Common myeloid progenitor, CD34-positive (primary cell): ENCODE data around the gene TMEM178B.

Source experiments
- CTCF ChIA-PET: fragments of 350-600 bp; sonication (Branson Sonifier 250); formaldehyde crosslinking; loops from one replicate; lab custom pipeline; 2021; ENCODE audit warnings: antibody characterized with exemption; lab: Charles Lee
- POLR2A ChIA-PET: fragments of 350-600 bp; sonication (Branson Sonifier 250); formaldehyde crosslinking; loops from one replicate; lab custom pipeline; 2021; ENCODE audit warnings: antibody characterized with exemption; lab: Charles Lee
- DNase-seq, 3 donors: peaks; one replicate each; pipeline versions ENCODE4 v3.0.0 to v3.0.0-alpha.2; 2013
- H3K27ac ChIP-seq, 2 experiments: 1 replicate in 1 of 2; 2 replicates in 1 of 2; pipeline ENCODE4 v1.7.0; 2013; ENCODE audit warnings: inconsistent platforms in 2 of 2, low read length in 2 of 2, mild to moderate bottlenecking in 2 of 2, low read depth in 1 of 2, moderate library complexity in 1 of 2; ENCODE audit not compliant: severe bottlenecking in 2 of 2, insufficient read depth in 1 of 2, poor library complexity in 1 of 2
- H3K27me3 ChIP-seq, 5 experiments: replicated peaks in 2 of 5; 1 replicate in 3 of 5; 2 replicates in 2 of 5; pipeline versions ENCODE4 v1.6.1 to v1.7.0; 2013; ENCODE audit warnings: low read length in 4 of 5, mild to moderate bottlenecking in 2 of 5, moderate library complexity in 2 of 5, inconsistent platforms in 1 of 5; ENCODE audit not compliant: insufficient read depth in 5 of 5, control insufficient read depth in 4 of 5
- H3K36me3 ChIP-seq, 4 experiments: 1 replicate in 2 of 4; 2 replicates in 2 of 4; pipeline versions ENCODE4 v1.6.1 to v1.7.0; 2013; ENCODE audit warnings: low read length in 3 of 4, control low read depth in 1 of 4, mild to moderate bottlenecking in 1 of 4; ENCODE audit not compliant: control insufficient read depth in 4 of 4, insufficient read depth in 4 of 4
- H3K4me1 ChIP-seq, 4 experiments: 1 replicate in 3 of 4; 2 replicates in 1 of 4; pipeline versions ENCODE4 v1.6.1 to v1.7.1; 2013; ENCODE audit warnings: low read length in 3 of 4, mild to moderate bottlenecking in 3 of 4, control low read depth in 1 of 4, inconsistent platforms in 1 of 4, moderate library complexity in 1 of 4; ENCODE audit not compliant: control insufficient read depth in 4 of 4, insufficient read depth in 4 of 4; ENCODE audit errors: control extremely low read depth in 1 of 4
- H3K4me3 ChIP-seq, 7 experiments: 1 replicate in 4 of 7; 2 replicates in 3 of 7; pipeline versions ENCODE4 v1.5.1 to v1.7.0; 2013; ENCODE audit warnings: mild to moderate bottlenecking in 7 of 7, low read length in 6 of 7, moderate library complexity in 6 of 7, inconsistent platforms in 2 of 7, low read depth in 2 of 7, control low read depth in 1 of 7; ENCODE audit not compliant: insufficient read depth in 4 of 7, control insufficient read depth in 1 of 7; ENCODE audit errors: extremely low read depth in 1 of 7
- H3K9me3 ChIP-seq, 5 experiments: 1 replicate in 4 of 5; 2 replicates in 1 of 5; pipeline versions ENCODE4 v1.6.1 to v1.7.1; 2013; ENCODE audit warnings: low read length in 4 of 5, mild to moderate bottlenecking in 2 of 5, inconsistent platforms in 1 of 5, low read depth in 1 of 5, moderate library complexity in 1 of 5; ENCODE audit not compliant: control insufficient read depth in 4 of 5, insufficient read depth in 2 of 5; ENCODE audit errors: control extremely low read depth in 1 of 5
- WGBS: methylation state at CpG from one replicate; pipeline ENCODE4 v1.1.5; 2013; ENCODE audit not compliant: insufficient coverage; 5-methylcytosine and 5-hydroxymethylcytosine counted together

TMEM178B gene

DNA sequence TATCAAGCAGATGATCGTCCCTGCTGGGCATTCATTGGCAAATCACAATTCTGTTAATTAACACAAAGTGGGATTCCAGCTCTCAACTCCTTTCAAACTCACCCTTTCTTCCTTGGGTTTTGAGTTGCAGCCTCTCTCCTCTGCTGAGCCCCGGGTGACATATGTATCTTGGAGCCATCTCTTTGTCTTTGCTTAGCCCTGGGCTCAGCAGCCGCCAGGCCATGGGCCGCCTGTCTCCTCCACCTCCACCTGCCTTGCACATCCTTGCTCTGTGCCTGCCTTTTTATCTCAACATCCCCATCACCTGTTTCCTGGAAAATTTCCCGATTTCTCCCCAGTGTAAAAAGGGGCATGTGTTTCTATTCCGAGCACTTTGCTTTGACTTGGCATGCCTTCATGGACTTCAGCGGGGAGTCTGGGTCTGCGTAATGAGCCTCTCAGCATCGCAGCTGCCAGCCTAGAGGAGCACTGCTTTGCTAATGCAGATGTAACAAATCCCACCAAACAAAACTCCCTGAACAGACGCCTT is 336.0 kb downstream of the TMEM178B start:
- 44% methylated on average over 10 of the region's 10 CpGs for WGBS
- H3K4me3 ChIP-seq = no peak overlapping the region
- no peaks in the 10 kb centered on the region for H3K36me3 ChIP-seq
- CTCF ChIA-PET = no interaction called here
- no peak for DNase-seq
- POLR2A ChIA-PET = no interaction called here
- H3K27ac ChIP-seq = no peak overlapping the region
- H3K4me1 ChIP-seq = no peaks in the 10 kb centered on the region
- H3K9me3 ChIP-seq = no peaks in the 10 kb centered on the region
- peaks cover 0 to 29% (median 7%) of the 10 kb centered on the region in 5 experiments for H3K27me3 ChIP-seq

DNA sequence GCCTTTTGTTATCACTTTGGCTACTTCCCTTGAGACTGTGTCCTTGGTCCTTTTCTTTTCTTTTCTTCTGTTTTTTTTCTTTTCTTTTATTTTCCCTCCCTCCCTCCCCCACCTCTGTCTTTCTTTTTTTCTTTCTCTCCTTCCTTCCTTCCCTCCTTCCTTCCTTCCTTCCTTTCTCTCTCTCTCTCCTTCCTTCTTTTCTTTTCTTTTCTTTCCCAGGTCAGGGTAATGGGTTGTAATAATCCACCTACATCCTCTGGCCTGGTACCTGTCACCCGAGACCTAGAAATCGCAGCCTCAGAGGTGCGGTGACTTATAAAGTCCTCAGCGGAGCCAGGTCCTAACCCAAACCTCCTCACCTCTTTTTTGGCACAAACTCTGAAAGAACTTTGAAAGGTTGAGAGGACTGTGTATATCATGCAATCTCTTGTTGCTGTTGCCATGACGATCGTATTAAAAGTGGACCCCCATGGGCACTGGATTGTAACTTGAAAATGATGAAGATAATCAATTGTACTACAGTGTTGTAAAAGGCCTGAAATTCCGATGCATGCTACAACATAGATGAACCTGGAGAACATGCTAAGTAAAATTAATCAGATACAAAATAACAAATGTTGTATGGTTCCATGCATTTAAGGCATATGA is 336.6 kb downstream of the TMEM178B start:
- Histone ChIP-seq H3K4me1 (no peaks in the 10 kb centered on the region), H3K36me3 (no peaks in the 10 kb centered on the region), H3K27ac (no peak overlapping the region), H3K4me3 (no peak overlapping the region), H3K9me3 (no peaks in the 10 kb centered on the region), H3K27me3 (peaks cover 0 to 29% (median 9%) of the 10 kb centered on the region in 5 experiments)
- 77% methylated on average over 2 of the region's 7 CpGs for WGBS
- POLR2A ChIA-PET = no interaction called here
- DNase-seq = no peak
- CTCF ChIA-PET = no interaction called here

DNA sequence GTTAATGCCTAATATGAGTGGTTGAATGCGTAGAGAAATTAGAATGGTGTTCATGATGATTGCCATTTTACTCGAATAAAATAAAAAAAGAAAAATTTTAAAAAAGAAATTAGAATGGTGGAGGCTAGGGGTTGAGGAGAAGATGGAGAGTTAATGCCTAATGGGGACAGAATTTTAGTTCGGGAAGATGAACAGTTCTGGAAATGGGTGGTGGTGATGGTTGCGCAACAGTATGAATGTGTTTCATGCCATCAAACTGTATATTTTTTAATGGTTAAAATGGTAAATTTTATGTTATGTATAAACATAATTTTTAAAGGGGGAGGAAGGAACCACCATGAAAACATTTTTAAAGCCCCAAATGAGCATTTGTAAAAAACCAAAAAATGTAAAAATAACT is 337.3 kb downstream of the TMEM178B start:
- CTCF ChIA-PET = no interaction called here
- POLR2A ChIA-PET = no interaction called here

DNA sequence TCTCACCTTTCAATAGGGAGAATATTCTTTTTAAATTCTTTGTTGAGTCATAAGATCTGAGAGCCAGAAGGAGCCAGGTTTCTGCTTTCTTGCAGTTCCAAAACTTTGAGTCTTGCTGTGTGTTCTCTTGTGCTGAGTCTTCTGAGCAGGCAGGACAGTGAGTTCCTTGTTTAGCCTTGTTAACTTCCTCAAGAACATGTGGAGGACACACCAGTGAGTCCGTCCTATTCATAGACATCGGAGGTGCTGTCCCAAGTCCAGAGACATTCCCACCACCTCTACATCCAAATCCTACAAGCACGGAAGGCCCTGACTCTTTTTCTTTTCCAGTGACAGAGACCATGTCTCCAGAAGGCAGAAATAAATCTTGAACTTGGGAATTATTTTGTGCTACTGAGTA is 342.1 kb downstream of the TMEM178B start:
- ChIA-PET POLR2A (no interaction called here), CTCF (no interaction called here)
- Histone ChIP-seq H3K9me3 (no peaks in the 10 kb centered on the region), H3K4me1 (no peaks in the 10 kb centered on the region), H3K27ac (no peak overlapping the region), H3K27me3 (peaks cover 0 to 5% (median 3%) of the 10 kb centered on the region in 5 experiments), H3K36me3 (no peaks in the 10 kb centered on the region), H3K4me3 (no peak overlapping the region)
- WGBS = 92% methylated on average over 2 of the region's 3 CpGs
- DNase-seq = no peak

More for the DNA sequence above, 337.3 kb downstream of the TMEM178B start:
- Histone ChIP-seq H3K27ac (no peak overlapping the region), H3K36me3 (no peaks in the 10 kb centered on the region), H3K4me1 (no peaks in the 10 kb centered on the region), H3K4me3 (no peak overlapping the region), H3K27me3 (peaks cover 0 to 29% (median 11%) of the 10 kb centered on the region in 5 experiments), H3K9me3 (no peaks in the 10 kb centered on the region)
- DNase-seq = no peak
- WGBS = 93% methylated on average over 3 of the region's 4 CpGs

DNA sequence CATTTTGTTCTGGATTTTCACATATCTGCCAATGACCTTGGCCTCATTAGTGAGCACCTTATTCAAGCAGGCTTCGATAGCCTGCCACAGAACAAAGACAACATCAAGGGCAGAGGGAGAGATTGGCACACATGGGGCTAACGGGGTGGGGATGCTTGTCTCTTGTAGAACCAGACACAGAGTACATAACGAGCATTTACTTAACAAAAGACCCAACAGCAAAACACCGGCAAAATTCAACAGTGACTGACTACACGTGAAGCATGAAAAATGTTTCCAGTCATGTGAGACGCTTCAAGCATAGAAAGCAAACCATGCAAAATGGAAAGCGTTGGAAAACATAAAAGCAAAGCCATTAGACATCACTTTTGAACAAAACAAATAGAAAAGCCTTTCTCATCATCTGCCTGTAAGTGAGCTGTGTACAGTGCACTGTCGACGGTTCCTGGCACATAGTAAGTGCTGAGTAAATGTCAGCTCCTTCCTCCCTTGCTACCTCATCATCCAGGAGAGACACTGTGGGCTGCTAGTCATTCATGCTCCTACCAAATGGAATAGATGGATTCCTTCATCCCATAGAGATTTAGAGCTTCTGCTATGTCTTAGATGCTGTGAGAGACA is 342.9 kb downstream of the TMEM178B start:
- 93% methylated on average over 8 of the region's 9 CpGs for WGBS
- H3K4me1 ChIP-seq = no peaks in the 10 kb centered on the region
- no peak overlapping the region for H3K4me3 ChIP-seq
- ChIA-PET CTCF (no interaction called here), POLR2A (no interaction called here)
- no peak for DNase-seq
- no peak overlapping the region for H3K27ac ChIP-seq
- H3K9me3 ChIP-seq = no peaks in the 10 kb centered on the region
- H3K36me3 ChIP-seq = no peaks in the 10 kb centered on the region
- peaks cover 0 to 5% (median 3%) of the 10 kb centered on the region in 5 experiments for H3K27me3 ChIP-seq

DNA sequence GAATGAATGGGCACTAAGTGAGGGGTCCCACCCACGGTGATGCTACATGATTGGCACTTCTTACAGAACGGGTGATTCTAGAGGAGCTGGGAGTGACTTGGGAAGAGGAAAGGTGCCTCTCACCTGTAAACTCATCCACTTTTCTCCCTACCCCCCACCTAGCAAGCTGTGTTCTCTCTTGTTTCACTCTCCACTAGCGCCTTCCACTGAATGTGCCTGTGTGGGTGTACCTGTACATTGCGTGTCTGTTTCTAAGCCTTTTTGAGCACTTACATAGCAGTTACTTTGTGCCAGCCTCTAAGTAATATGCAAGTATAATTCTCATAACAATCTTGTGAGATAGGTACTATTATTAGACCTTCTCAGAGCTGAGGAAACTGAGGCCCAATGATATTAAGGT is 343.6 kb downstream of the TMEM178B start:
- no peak overlapping the region for H3K27ac ChIP-seq
- no peaks in the 10 kb centered on the region for H3K36me3 ChIP-seq
- ChIA-PET CTCF (no interaction called here), POLR2A (no interaction called here)
- H3K4me3 ChIP-seq = no peak overlapping the region
- no peaks in the 10 kb centered on the region for H3K9me3 ChIP-seq
- peaks cover 0 to 5% (median 0%) of the 10 kb centered on the region in 5 experiments for H3K27me3 ChIP-seq
- no peak for DNase-seq
- WGBS = no CpG with 5 or more reads among the region's 4 CpGs
- no peaks in the 10 kb centered on the region for H3K4me1 ChIP-seq

DNA sequence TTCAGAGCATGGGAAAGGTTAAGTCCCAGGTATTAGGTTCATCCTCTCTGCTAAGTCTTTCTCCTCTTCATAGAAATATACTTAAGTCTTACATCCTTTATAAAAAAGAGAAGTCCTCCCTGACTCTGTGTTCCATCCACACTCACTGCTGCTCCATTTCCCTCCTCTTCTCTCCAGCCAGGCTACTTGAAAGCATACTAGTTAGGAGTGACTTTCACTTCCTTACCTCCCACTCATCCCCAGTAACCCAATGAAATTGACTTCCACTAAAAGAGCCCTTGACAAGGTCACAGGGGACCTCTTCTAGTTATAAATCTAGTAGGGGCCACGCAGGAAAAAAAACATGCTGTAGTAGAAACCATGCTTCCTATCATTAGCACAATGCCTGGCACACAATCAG is 344.2 kb downstream of the TMEM178B start:
- ChIA-PET POLR2A (no interaction called here), CTCF (no interaction called here)
- H3K9me3 ChIP-seq = no peaks in the 10 kb centered on the region
- no peak for DNase-seq
- WGBS = 100% methylated on average over 1 of the region's 1 CpG
- no peaks in the 10 kb centered on the region for H3K4me1 ChIP-seq
- no peak overlapping the region for H3K4me3 ChIP-seq
- H3K27me3 ChIP-seq = peaks cover 0 to 5% (median 0%) of the 10 kb centered on the region in 5 experiments
- H3K36me3 ChIP-seq = no peaks in the 10 kb centered on the region
- H3K27ac ChIP-seq = no peak overlapping the region
